ENCODE data around the gene ATAD3A.
"Not testable (repeated sequence)": the region's sequence is repeated elsewhere in the genome, so short reads cannot be mapped to it uniquely, and the experiment has no call there.

The ATAD3A gene

DNA sequence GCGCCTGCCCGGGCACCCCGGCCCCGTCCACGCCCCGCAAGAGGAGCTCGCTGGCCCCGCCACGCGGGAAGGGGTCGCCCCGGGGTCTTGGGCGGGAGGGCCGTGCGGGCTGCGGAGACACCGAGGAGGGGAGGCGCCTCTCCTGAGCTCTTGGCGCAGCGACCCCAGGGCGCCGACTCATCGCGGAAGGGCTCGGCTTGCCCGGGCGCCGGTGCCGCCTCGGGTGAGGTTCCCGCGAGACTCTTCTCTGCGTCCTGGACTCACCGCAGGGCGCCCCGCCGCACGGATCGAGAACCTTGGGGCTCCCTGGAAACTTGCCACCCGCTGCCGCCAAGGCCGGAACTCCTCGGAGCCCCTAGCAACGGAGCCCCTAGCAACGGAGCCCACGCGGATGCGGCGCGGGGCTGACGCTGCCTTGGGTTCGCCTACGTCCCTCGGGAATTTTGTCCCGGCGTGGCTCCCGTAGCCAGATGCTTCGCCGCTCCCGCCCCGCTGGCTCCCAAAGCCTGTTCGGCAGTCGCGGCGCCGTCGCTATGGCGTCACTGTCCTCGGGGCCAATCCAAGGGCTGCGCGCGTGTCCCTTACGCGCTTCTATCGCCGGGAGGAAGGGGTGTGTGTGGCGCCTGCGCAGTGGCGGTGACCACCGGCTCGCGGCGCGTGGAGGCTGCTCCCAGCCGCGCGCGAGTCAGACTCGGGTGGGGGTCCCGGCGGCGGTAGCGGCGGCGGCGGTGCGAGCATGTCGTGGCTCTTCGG lies at the start of gene ATAD3A:
Gene ATAD3A (plus strand): TSS at position 630 of the 753 bp plus-strand sequence. CDS start 107 bp downstream, at position 737.
- peak; percentile 92 for DNase-seq

DNA sequence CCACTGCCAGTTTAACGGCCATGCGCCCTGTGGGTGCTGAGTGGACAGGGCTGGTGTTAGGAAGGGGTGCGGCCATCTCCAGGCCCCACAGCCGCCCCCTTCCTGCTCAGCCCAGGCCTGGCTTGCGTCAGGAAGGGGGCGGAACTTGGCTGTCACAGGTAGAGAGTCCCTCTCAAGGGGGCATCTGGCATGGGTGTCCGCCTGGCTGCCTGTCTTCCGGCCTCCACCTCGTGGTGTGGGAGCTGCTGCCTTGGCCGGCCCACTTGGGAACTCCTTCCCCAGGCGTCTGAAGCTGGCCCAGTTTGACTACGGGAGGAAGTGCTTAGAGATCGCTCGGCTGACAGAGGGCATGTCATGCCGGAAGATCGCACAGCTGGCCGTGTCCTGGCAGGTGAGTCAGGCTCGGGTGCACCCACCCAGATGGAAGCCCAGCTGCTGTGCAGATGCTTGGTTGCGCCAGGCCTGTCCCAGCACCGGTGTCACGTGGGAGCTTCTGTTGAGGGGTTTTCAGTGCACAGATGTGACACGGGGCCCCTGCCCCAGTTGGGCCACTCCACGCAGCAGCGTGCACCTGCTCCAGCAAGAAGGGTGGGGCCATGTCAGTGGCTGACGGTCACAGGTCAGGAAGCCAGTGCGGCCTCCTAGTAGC lies 49.5 kb upstream of the ATAD3A start:
- DNase-seq = no peak

DNA sequence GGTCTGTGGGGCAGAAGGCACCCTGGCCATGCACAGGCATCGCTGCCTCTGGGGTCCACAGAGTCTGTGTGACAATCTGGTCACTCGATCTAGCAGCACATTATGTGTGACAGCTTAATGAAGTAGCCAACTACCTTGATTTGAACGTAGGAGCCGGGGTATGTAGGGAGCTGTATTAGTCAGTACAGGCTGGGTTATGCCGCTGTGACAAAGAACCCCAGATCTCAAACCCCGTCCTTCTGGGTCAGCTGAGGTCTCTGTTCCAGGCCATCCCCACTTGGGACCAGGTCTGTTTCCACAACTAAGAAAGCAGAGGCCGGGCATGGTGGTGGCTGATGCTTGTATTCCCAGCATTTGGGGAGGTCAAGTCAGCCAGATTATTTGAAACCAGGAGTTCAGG lies 48.6 kb upstream of the ATAD3A start:
- no peak for DNase-seq

DNA sequence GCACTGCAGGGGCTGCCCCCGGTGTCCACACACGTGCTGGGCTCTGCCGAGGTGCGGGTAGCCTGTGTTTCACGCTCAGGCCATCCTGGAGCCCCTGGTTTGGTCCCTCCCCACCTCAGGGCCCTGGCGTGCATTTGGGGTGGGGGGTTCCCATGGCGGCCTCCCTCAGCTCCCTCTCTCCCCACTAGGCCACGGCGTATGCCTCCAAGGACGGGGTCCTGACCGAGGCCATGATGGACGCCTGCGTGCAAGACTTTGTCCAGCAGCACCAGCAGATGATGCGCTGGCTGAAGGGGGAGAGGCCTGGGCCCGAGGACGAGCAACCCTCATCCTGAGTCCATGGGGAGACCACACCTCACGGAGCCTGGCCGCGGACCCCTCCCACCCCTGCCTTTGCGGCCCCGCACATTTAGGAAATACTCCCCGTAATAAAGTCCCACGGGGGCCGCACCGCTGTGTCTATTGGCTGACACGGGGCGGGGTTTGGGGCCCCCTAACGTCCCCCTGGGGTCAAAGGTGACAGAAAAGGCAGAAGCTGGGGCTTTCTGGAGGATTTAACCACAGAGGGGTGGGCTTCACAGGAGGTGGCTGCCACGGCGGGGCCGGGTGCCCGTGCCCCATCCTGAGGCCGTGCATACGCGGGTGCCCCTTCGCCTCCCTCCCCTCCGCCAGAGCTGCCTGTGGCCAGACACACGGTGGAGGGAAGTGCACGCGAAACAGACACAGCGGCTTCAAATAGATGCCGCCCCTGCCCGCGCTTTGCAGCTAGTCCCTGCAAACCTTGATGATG lies 43.6 kb upstream of the ATAD3A start:
- not testable (repeated sequence) for DNase-seq

DNA sequence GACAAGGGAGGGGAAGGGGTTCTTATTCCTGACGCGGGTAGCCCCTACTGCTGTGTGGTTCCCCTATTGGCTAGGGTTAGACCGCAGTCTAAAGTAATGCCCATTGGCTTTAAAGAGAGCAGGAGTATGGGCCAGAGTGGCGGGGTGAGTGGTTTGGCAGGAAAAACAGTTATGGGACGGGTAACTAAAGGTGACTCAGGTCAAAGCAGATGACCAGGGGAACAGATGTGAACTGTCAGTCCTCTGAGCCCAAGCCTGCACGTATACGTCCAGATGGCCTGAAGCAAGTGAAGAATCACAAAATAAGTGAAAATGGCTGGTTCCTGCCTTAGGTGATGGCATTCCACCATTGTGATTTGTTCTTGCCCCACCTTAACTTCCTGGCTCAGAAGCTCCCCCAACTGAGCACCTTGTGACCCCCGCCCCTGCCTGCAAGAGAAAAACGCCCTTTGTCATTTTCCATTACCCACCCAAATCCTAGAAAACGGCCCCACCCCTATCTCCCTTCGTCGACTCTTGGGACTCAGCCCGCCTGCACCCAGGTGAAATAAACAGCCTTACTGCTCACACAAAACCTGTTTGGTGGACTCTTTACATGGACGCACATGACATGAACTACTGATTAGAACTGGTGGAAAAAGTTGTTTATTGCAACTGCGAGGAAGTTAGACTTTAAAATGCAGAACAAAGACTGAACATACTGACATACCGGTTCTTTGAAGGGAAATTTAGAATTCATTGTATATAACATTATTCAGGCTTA lies 41.2 kb upstream of the ATAD3A start:
- DNase-seq = no peak

DNA sequence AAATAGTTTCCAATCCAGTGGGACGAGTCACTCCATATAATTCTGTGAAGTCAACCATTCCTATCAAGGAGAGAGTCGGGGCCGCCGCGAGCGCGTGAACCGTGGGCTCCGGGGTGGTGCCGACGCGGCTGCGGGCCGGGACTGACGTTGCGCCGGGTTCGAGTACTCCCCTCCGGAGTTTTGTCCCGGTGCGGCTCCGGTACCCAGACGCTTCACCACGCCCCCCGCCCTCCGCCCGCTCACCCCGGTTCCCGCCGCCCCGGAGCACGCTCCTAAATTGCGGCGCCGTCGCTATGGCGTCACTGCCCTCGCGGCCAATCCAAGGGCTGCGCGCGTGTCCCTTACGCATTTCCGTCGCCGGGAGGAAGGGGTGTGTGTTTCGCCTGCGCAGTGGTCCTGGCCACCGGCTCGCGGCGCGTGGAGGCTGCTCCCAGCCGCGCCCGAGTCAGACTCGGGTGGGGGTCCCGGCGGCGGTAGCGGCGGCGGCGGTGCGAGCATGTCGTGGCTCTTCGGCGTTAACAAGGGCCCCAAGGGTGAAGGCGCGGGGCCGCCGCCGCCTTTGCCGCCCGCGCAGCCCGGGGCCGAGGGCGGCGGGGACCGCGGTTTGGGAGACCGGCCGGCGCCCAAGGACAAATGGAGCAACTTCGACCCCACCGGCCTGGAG lies 40.4 kb upstream of the ATAD3A start, which contains the start of gene ATAD3B:
Gene ATAD3B (plus strand): TSS at position 377 of the 664 bp plus-strand sequence. CDS start 120 bp downstream, at position 497.
- peak; percentile 83 for DNase-seq

DNA sequence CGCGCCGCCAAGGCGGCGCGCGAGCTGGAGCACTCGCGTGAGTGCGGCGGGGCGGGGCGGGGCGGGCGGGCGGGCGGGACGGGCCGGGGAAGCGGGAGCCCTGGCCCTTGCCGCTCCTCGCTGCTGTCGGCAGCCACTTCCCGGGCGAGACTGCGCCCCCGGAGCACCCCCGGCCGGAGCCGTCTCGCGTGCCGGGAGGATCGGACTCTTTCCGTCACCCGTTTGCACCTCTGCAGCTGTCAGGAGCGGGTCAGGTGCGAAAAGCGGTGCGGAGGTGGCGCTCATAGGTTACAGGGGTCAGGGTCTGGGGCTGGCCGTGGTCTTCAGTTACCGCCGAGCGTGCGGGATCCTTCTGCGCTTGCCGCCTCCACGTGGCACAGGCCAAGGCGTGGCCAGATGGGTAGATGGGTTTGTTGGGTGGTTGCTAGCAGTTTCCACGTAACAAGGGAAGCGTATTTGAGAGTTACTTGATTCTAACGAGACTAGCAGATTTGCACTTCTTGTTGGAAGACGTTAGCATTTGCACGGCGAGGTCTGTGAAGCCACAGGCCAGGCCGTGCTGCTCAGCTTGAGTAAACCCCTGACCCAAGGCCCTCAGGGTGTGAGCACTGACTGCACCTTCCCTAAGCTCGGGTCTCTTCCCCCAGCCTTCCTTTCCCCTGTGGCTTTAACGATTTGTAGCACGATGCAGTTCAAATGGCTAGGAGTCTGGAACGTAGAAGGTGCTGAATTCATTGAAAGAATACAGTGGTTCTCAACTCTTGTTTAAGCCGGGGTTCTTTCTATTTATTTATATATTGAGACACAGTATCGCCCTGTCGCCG lies 39.7 kb upstream of the ATAD3A start:
- DNase-seq = not testable (repeated sequence)

DNA sequence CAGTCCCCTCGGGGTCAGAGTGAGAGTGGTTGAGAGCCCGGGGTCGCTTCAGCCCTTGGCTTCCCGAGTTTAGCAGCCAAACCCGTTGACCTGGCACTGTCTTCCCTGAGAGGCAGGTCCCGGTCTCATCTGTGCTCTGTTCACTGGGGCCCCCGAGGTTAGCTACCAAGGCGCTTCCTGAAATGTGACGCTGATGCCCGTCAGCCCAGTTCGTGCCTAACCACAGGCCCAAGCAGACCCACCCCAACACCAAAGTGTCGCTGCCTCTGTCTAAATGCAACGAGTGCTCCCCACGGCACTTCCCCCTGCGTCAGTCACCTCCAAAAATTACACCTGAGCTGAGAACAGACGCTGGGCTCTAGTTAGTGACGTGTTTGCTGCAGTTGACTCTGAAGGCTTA lies 36.0 kb upstream of the ATAD3A start:
- DNase-seq = not testable (repeated sequence)

DNA sequence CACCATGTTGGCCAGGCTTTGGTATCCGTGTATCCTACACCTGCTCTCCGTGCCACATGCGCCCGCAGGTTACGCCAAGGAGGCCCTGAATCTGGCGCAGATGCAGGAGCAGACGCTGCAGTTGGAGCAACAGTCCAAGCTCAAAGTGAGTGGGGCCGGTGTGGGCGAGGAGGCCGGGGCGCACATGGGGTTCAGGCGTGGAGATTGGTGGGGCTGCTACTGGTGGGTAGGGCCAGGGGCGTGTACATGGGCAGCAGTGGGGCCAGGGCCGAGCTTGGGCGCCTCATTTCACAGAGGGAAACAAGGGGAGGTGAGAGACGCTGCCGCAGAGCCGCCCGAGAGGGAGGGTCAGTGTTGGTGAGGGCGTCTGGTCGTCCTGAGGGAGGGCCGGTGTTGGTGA lies 34.8 kb upstream of the ATAD3A start:
- DNase-seq = no peak

DNA sequence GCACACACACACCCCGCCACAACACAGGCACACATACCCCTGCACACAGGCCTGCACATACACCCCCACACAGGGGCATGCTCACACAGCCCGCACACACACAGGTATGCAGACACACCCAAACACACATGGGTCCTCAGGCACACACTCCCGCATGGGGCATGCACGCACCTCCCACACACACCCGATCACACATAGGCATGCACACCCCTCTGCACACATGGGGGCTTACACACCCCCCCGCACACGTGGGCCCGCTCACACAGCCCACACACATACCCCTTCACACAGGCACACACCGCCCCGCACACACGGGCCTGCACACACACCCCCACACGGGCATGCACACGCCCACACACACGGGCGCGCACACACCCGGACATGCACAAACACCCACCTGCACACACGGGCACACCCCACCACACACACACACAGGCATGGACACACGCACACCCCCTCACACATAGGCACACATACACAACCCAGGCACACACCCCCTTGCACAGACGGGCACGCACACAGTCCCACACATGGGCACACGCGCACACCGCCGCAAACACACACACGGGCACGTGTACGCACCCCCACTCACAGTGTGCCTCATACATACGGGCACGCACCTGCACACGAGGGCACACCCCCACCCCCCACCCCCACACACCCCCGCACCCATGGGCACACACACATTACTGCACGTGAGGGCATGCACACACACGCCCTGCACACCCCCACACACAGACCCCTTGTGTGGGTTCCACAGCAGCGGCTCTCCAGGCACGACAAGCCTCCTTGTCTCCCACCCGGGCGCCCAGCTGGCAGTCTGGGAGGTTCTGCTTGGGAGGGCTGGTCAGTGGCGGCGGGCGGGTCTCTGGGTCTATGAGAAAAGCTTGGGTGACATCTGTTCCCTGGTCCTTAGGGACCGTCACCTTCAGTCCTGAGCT lies 32.1 kb upstream of the ATAD3A start:
- DNase-seq = no peak

DNA sequence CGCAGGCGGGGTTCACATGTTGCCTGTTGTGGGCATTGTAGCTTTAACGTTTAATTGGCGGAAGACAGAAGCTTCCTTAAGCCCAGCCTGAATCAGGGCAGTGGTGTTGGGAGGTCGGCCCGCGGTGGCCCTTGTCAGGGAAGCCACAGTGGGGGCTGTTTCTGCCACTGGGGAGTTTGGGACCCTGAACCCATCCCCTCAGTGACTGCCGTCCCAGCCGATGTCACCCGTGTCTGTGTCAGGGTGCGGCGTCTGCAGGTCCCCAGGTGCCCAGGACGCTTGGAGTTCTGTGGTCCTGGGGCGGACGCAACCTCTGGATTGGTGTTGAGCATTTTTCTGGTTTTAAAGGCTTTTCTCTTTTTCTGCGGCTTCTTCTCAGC lies 31.5 kb upstream of the ATAD3A start:
- not testable (repeated sequence) for DNase-seq

DNA sequence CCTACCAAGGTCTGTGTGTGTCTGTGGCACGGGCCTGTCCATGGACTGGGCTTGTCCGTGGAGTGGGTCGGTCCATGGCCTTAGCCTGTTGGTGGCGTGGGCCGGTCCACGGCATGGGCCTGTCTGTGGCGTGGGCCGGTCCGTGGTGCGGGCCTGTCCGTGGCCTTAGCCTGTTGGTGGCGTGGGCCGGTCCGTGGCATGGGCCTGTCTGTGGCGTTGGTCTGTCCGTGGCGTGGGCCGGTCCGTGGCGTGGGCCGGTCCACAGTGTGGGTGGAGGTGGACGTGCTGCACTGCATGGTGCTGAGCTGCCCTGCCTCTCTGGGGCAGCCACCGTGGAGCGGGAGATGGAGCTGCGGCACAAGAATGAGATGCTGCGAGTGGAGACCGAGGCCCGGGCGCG lies 30.2 kb upstream of the ATAD3A start:
- not testable (repeated sequence) for DNase-seq

DNA sequence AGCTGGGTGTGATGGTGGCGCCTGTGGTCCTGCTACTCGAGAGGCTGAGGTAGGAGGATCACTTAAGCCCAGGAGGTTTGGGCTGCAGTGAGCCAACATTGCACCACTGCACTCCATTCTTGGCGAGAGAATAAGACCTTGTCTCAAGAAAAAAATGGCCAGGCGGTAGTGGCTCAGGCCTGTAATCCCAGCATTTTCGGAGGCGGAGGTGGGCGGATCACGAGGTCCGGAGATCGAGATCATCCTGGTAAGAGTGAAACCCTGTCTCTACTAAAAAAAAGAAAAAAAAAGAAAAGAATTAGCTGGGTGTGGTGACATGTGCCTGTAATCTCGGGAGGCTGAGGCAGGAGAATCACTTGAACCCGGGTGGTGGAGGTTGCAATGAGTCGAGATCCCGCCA lies 29.1 kb upstream of the ATAD3A start:
- no peak for DNase-seq

DNA sequence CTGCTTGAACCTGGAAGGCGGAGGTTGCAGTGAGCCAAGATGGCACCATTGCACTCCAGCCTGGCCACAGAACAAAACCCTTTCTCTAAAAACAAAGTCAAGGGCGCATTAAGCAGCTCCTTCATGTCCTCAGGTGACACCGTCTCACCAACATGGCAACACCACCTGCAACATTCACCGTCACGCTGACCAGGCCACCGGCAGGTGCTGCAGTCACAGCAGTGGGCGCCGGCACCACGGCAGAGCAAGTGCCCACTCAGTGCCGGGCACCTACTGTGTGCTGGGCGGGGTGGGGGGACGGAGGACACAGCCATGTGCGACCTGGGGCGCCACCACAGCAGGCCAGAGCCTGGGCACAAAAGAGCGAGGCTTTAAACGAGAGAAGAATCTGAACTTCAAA lies 28.2 kb upstream of the ATAD3A start:
- no peak for DNase-seq

DNA sequence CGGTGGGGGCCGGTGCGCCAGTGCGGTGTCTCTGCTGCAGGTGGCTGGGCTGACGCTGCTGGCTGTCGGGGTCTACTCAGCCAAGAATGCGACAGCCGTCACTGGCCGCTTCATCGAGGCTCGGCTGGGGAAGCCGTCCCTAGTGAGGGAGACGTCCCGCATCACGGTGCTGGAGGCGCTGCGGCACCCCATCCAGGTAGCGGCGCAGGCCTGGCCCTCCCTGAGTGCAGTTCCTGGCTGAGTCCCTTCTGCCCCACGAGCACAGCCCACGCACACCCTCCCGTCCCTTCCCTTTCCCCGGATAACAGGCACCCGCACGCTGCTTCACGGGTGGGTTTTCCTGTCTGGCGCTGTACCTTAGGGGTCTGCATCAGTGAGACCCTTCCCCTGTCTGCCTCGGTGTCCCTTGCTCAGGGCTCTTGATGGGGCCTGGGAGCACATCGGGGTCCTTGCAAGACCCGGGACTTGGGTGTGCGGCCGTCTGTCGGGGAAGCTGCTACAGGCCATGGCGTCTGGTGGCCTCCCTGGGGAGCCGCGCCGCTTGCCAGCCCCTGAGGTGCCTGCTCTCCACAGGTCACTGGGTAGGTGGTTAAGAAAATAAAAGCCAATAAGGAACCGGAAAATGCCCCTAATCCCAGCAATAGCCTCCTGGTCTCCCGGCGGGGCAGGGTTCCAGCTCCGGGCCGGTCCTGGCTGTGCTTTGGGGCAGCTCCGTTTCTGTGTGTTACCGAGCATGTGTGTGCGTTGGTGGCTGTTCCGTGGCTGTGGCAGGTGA lies 26.8 kb upstream of the ATAD3A start:
- DNase-seq = not testable (repeated sequence)

DNA sequence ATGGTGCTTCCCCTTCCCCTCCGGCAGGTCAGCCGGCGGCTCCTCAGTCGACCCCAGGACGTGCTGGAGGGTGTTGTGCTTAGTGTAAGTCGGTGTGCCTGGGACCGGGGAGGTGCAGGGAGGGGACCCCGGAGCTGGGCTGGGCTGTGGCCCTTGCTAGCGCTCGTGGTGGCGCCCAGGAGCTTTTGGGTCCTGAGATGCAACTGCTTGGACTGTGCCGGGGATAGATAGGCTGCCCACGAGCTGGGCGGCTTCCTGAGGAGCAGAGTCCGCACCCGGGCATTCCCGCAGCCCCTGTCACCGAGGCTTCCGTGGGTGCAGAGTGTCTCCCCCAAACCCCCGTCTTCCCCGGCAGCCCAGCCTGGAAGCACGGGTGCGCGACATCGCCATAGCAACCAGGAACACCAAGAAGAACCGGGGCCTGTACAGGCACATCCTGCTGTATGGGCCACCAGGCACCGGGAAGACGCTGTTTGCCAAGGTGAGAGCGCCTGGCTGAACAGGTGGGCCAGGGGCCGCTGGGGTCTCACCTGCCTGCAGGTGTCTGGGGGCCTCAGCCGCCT lies 26.1 kb upstream of the ATAD3A start:
- DNase-seq = not testable (repeated sequence)

DNA sequence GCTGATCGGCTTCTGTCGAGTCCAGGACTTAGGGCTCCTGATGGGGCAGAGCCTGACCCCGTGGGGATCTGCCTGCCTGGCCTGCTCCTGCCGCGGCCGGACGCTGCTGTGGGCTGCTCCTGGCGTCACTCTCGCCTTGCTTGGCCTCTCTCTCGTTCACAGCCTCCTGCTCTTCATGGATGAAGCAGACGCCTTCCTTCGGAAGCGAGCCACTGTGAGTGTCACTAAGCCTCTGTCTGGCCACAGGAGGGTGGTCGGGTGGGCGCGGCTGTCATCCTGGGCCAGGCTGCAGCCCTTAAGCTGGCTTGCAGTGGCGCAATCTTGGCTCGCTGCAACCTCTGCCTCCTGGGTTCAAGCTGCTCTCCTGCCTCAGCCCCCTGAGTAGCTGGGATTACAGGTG lies 24.3 kb upstream of the ATAD3A start:
- DNase-seq = no peak

DNA sequence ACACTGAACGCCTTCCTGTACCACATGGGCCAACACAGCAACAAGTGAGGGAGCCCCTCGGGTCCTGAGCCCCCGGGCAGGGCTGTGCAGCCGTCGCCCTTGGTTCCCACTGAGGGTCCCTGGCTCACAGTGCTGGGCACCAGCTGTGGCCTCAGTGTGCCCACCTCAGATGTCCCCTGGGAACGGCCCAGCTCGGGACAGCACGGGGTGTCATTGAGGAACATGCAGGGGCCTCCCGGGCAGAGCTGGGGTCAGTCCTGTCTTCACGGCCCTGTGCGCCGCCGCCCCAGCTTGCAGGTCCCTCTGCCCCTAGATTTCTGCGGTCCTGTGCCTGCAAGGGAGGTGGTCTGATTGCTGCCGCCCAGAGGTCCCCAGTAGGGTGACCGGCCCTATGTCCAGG lies 22.7 kb upstream of the ATAD3A start:
- no peak for DNase-seq

DNA sequence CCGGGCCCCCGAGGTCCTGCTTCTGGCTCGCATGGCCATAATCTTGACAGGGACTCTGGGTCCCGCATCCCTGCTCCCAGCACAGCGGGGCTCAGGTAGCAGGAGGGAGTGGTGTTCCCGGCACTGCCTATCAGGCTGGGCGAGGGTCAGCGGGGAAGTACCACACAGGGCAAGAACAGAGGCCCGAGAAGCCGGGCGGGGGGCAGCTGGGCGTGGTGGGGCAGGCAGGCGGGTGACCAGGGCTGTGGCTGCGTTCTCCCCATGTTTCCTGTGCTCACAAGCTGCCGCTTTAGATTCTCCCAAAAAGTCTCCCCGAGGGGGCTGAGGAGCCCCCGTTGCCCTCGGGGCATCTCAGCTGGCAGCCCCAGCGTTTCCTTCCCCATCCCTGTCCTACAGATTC lies 22.1 kb upstream of the ATAD3A start:
- no peak for DNase-seq
